Fibroblast of lung (primary cell): ENCODE data around the gene CRAMP1.

Experiments
- EZH2 ChIP-seq: IDR thresholded peaks from 2 replicates; pipeline ENCODE4 v1.5.1; 2012; ENCODE audit warnings: low read length, control low read depth, mild to moderate bottlenecking; ENCODE audit errors: missing control alignments
- TF ChIP-seq, protein P1 (sequence below), 2 donors: IDR thresholded peaks in 1 of 2; conservative IDR thresholded peaks in 1 of 2; 1 replicate in 1 of 2; 2 replicates in 1 of 2; pipeline ENCODE4 v1.5.1; 2011 to 2012; ENCODE audit warnings: low read length in 2 of 2, control low read depth in 1 of 2, inconsistent platforms in 1 of 2, low read depth in 1 of 2, mild to moderate bottlenecking in 1 of 2

- TF ChIP-seq, protein P1, sequence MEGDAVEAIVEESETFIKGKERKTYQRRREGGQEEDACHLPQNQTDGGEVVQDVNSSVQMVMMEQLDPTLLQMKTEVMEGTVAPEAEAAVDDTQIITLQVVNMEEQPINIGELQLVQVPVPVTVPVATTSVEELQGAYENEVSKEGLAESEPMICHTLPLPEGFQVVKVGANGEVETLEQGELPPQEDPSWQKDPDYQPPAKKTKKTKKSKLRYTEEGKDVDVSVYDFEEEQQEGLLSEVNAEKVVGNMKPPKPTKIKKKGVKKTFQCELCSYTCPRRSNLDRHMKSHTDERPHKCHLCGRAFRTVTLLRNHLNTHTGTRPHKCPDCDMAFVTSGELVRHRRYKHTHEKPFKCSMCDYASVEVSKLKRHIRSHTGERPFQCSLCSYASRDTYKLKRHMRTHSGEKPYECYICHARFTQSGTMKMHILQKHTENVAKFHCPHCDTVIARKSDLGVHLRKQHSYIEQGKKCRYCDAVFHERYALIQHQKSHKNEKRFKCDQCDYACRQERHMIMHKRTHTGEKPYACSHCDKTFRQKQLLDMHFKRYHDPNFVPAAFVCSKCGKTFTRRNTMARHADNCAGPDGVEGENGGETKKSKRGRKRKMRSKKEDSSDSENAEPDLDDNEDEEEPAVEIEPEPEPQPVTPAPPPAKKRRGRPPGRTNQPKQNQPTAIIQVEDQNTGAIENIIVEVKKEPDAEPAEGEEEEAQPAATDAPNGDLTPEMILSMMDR (conservative IDR thresholded peaks at IDR 0.05 in 1 of 2, IDR thresholded peaks at IDR 0.05 in 1 of 2; ENCODE audit: low read depth in 1 of 2, low read length in 2 of 2), result no peak
- TF ChIP-seq EZH2, result no peak
Measured at GRCh38 chr16:1674306-1674705, 62.1 kb downstream of the CRAMP1 start.
